B cell (primary cell): ENCODE measurements around the gene PPP4R4.

Experiments used
- EZH2 ChIP-seq: IDR thresholded peaks from 2 replicates; pipeline ENCODE4 v1.6.1; 2012; ENCODE audit warnings: borderline replicate concordance, low read depth, mild to moderate bottlenecking, moderate library complexity, low read length; ENCODE audit not compliant: insufficient read depth, poor library complexity, severe bottlenecking
- TF ChIP-seq, protein P1 (sequence below): fragments of 200-600 bp; IDR thresholded peaks from one replicate; pipeline ENCODE4 v1.8.0; 2022; ENCODE audit warnings: antibody characterized with exemption, mild to moderate bottlenecking

DNA sequence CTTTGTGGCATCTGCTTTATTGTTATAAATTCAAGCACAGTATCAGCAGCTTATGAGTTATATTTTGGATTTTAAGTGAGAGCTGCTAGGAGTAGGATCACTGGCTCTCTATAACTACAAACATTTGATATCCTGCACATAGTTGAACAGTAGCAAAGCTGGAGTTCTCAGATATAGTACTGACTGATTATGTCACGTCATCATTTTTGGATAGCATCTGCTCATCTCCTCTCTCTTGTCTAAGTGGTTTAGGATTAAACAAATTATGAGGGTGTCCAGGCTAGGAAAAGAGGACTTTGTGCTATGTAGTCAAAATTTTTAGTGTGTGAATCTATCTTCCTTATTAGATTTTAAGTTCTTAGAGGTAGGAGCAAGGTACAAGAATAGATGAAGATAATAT, 18.4 kb downstream of the PPP4R4 start:
- TF ChIP-seq, protein P1, sequence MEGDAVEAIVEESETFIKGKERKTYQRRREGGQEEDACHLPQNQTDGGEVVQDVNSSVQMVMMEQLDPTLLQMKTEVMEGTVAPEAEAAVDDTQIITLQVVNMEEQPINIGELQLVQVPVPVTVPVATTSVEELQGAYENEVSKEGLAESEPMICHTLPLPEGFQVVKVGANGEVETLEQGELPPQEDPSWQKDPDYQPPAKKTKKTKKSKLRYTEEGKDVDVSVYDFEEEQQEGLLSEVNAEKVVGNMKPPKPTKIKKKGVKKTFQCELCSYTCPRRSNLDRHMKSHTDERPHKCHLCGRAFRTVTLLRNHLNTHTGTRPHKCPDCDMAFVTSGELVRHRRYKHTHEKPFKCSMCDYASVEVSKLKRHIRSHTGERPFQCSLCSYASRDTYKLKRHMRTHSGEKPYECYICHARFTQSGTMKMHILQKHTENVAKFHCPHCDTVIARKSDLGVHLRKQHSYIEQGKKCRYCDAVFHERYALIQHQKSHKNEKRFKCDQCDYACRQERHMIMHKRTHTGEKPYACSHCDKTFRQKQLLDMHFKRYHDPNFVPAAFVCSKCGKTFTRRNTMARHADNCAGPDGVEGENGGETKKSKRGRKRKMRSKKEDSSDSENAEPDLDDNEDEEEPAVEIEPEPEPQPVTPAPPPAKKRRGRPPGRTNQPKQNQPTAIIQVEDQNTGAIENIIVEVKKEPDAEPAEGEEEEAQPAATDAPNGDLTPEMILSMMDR: no peak
- no peak for TF ChIP-seq EZH2
